HepG2 (cell line): ENCODE data around the gene SEM1. TPM values are rescaled to one million over a fixed set of nuclear protein-coding genes. Genes with fewer than 3 reads are reported as not detected.

ENCODE experiments used
- ELF1 ChIP-seq: sonication (generic); formaldehyde crosslinking; IDR thresholded peaks from 2 replicates; pipeline ENCODE4 v1.4.0; 2020; ENCODE audit warnings: missing genetic modification reagents
- SP4 ChIP-seq: sonication (generic); formaldehyde crosslinking; IDR thresholded peaks from 2 replicates; pipeline ENCODE4 v1.8.1; 2023; ENCODE audit warnings: mild to moderate bottlenecking, missing genetic modification reagents
- SP5 ChIP-seq: IDR thresholded peaks from 2 replicates; pipeline ENCODE4 v1.6.1; 2016; ENCODE audit warnings: low read depth, borderline replicate concordance
- SRF ChIP-seq: IDR thresholded peaks from 2 replicates; pipeline ENCODE4 v1.6.1; 2011; ENCODE audit warnings: mild to moderate bottlenecking, low read depth, low read length, moderate library complexity
- TSC22D2 ChIP-seq: sonication (generic); formaldehyde crosslinking; IDR thresholded peaks from 2 replicates; pipeline ENCODE4 v1.5.1; 2020; ENCODE audit warnings: missing genetic modification reagents, mild to moderate bottlenecking, borderline replicate concordance
- ZC3H4 ChIP-seq: sonication (generic); formaldehyde crosslinking; IDR thresholded peaks from 2 replicates; pipeline ENCODE4 v1.4.0; 2020; ENCODE audit warnings: missing genetic modification reagents, borderline replicate concordance
- ZNF430 ChIP-seq: sonication (generic); formaldehyde crosslinking; IDR thresholded peaks from 2 replicates; pipeline ENCODE4 v1.9.0; 2021; ENCODE audit warnings: mild to moderate bottlenecking, missing genetic modification reagents
- ZNF780A ChIP-seq: sonication (generic); formaldehyde crosslinking; IDR thresholded peaks from 2 replicates; pipeline ENCODE4 v1.8.0; 2022; ENCODE audit warnings: mild to moderate bottlenecking, missing genetic modification reagents, moderate library complexity
- polyA plus RNA-seq, 8 experiments: library from polyadenylated mRNA; depleted of rRNA in 3 of 8; stranded (reverse) in 7 of 8; unstranded in 1 of 8; fragments of >200 nt; fragmentation: Illumina TruSeq in 4 of 8; extraction: Trizol in 4 of 8; gene quantifications; 2 replicates each; pipeline versions ENCODE4 v1.2.1 to v1.2.3, GENCODE V29; 2011 to 2016; ENCODE audit warnings: low read depth in 4 of 8, missing spikeins in 1 of 8, mixed read lengths in 1 of 8; ENCODE audit not compliant: insufficient read depth in 1 of 8
- total RNA-seq, 5 experiments: library from RNA; depleted of rRNA; stranded (reverse); fragments of >200 nt; fragmentation: Illumina TruSeq; extraction: Trizol; gene quantifications; 2 replicates each; pipeline ENCODE4 v1.2.3, GENCODE V29; 2016; ENCODE audit warnings: low read depth in 1 of 5
- TF ChIP-seq, protein P1 (sequence below): sonication (generic); formaldehyde crosslinking; IDR thresholded peaks from 2 replicates; pipeline ENCODE4 v1.9.0; 2021; ENCODE audit warnings: missing genetic modification reagents, borderline replicate concordance
- TF ChIP-seq, protein P2 (sequence below): sonication (generic); formaldehyde crosslinking; IDR thresholded peaks from 2 replicates; pipeline ENCODE4 v1.5.0; 2020; ENCODE audit warnings: mild to moderate bottlenecking, missing genetic modification reagents
- TF ChIP-seq, protein P3 (sequence below): sonication (generic); formaldehyde crosslinking; IDR thresholded peaks from 2 replicates; pipeline ENCODE4 v1.5.0; 2020; ENCODE audit warnings: mild to moderate bottlenecking, missing genetic modification reagents, borderline replicate concordance
- TF ChIP-seq, protein P4 (sequence below): sonication (generic); formaldehyde crosslinking; IDR thresholded peaks from 2 replicates; pipeline ENCODE4 v1.5.1; 2020; ENCODE audit warnings: missing genetic modification reagents, mild to moderate bottlenecking, borderline replicate concordance
- TF ChIP-seq, protein P5 (sequence below): sonication (generic); formaldehyde crosslinking; IDR thresholded peaks from 2 replicates; pipeline ENCODE4 v1.4.0; 2020; ENCODE audit warnings: missing genetic modification reagents, mild to moderate bottlenecking, borderline replicate concordance

The SEM1 gene
- total and polyA plus RNA-seq, 2 of the 13 experiments (the other 11 are each of a cell fraction or from before 2014, with no cell fraction given) = 40.7 to 174 TPM

DNA sequence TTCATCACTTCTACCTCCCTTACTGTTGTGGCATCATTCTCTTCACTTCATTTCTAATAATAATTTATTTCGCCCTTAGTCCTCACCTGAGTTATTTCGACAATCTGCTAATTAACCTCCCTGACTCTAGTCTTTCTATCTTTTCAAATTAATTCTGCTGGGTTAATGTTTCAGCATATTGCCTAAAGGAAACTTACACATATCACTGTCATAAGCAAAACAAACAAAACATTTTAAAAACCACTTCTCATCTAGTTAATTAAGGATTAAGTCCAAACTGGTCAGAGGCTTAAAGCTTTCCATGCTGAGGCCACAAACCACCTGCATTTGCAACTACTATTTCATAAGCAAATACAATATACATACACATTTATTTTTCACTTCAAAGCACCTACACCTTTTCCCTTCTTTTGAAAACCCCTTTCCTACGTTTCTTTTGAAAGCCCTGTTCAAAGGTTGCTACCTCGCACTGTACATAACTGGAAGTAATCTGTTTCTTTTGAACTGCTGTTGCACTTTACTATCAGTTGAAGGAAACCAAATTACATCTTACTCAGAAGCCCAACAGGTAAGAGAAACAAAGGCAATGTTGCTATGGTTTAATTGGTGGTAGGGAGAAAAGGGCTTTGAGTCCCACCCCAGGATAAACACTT, 10.3 kb downstream of the SEM1 start (continued):
- TF ChIP-seq TSC22D2 (CRISPR knock-in tag) (no peak), ZC3H4 (CRISPR knock-in tag) (no peak), ZNF430 (no peak), SRF (no peak), SP5 (CRISPR knock-in tag) (no peak), ZNF780A (CRISPR knock-in tag) (no peak), ELF1 (CRISPR knock-in tag) (no peak), SP4 (no peak)
- TF ChIP-seq, protein P1, sequence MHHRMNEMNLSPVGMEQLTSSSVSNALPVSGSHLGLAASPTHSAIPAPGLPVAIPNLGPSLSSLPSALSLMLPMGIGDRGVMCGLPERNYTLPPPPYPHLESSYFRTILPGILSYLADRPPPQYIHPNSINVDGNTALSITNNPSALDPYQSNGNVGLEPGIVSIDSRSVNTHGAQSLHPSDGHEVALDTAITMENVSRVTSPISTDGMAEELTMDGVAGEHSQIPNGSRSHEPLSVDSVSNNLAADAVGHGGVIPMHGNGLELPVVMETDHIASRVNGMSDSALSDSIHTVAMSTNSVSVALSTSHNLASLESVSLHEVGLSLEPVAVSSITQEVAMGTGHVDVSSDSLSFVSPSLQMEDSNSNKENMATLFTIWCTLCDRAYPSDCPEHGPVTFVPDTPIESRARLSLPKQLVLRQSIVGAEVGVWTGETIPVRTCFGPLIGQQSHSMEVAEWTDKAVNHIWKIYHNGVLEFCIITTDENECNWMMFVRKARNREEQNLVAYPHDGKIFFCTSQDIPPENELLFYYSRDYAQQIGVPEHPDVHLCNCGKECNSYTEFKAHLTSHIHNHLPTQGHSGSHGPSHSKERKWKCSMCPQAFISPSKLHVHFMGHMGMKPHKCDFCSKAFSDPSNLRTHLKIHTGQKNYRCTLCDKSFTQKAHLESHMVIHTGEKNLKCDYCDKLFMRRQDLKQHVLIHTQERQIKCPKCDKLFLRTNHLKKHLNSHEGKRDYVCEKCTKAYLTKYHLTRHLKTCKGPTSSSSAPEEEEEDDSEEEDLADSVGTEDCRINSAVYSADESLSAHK (CRISPR knock-in tag) = no peak
- TF ChIP-seq, protein P2, sequence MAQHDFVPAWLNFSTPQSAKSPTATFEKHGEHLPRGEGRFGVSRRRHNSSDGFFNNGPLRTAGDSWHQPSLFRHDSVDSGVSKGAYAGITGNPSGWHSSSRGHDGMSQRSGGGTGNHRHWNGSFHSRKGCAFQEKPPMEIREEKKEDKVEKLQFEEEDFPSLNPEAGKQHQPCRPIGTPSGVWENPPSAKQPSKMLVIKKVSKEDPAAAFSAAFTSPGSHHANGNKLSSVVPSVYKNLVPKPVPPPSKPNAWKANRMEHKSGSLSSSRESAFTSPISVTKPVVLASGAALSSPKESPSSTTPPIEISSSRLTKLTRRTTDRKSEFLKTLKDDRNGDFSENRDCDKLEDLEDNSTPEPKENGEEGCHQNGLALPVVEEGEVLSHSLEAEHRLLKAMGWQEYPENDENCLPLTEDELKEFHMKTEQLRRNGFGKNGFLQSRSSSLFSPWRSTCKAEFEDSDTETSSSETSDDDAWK (CRISPR knock-in tag) = no peak
- TF ChIP-seq, protein P3, sequence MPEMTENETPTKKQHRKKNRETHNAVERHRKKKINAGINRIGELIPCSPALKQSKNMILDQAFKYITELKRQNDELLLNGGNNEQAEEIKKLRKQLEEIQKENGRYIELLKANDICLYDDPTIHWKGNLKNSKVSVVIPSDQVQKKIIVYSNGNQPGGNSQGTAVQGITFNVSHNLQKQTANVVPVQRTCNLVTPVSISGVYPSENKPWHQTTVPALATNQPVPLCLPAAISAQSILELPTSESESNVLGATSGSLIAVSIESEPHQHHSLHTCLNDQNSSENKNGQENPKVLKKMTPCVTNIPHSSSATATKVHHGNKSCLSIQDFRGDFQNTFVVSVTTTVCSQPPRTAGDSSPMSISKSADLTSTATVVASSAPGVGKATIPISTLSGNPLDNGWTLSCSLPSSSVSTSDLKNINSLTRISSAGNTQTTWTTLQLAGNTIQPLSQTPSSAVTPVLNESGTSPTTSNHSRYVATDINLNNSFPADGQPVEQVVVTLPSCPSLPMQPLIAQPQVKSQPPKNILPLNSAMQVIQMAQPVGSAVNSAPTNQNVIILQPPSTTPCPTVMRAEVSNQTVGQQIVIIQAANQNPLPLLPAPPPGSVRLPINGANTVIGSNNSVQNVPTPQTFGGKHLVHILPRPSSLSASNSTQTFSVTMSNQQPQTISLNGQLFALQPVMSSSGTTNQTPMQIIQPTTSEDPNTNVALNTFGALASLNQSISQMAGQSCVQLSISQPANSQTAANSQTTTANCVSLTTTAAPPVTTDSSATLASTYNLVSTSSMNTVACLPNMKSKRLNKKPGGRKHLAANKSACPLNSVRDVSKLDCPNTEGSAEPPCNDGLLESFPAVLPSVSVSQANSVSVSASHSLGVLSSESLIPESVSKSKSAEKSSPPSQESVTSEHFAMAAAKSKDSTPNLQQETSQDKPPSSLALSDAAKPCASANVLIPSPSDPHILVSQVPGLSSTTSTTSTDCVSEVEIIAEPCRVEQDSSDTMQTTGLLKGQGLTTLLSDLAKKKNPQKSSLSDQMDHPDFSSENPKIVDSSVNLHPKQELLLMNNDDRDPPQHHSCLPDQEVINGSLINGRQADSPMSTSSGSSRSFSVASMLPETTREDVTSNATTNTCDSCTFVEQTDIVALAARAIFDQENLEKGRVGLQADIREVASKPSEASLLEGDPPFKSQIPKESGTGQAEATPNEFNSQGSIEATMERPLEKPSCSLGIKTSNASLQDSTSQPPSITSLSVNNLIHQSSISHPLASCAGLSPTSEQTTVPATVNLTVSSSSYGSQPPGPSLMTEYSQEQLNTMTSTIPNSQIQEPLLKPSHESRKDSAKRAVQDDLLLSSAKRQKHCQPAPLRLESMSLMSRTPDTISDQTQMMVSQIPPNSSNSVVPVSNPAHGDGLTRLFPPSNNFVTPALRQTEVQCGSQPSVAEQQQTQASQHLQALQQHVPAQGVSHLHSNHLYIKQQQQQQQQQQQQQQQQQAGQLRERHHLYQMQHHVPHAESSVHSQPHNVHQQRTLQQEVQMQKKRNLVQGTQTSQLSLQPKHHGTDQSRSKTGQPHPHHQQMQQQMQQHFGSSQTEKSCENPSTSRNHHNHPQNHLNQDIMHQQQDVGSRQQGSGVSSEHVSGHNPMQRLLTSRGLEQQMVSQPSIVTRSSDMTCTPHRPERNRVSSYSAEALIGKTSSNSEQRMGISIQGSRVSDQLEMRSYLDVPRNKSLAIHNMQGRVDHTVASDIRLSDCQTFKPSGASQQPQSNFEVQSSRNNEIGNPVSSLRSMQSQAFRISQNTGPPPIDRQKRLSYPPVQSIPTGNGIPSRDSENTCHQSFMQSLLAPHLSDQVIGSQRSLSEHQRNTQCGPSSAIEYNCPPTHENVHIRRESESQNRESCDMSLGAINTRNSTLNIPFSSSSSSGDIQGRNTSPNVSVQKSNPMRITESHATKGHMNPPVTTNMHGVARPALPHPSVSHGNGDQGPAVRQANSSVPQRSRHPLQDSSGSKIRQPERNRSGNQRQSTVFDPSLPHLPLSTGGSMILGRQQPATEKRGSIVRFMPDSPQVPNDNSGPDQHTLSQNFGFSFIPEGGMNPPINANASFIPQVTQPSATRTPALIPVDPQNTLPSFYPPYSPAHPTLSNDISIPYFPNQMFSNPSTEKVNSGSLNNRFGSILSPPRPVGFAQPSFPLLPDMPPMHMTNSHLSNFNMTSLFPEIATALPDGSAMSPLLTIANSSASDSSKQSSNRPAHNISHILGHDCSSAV (CRISPR knock-in tag) = no peak
- TF ChIP-seq, protein P4, sequence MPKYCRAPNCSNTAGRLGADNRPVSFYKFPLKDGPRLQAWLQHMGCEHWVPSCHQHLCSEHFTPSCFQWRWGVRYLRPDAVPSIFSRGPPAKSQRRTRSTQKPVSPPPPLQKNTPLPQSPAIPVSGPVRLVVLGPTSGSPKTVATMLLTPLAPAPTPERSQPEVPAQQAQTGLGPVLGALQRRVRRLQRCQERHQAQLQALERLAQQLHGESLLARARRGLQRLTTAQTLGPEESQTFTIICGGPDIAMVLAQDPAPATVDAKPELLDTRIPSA (CRISPR knock-in tag) = no peak
- TF ChIP-seq, protein P5, sequence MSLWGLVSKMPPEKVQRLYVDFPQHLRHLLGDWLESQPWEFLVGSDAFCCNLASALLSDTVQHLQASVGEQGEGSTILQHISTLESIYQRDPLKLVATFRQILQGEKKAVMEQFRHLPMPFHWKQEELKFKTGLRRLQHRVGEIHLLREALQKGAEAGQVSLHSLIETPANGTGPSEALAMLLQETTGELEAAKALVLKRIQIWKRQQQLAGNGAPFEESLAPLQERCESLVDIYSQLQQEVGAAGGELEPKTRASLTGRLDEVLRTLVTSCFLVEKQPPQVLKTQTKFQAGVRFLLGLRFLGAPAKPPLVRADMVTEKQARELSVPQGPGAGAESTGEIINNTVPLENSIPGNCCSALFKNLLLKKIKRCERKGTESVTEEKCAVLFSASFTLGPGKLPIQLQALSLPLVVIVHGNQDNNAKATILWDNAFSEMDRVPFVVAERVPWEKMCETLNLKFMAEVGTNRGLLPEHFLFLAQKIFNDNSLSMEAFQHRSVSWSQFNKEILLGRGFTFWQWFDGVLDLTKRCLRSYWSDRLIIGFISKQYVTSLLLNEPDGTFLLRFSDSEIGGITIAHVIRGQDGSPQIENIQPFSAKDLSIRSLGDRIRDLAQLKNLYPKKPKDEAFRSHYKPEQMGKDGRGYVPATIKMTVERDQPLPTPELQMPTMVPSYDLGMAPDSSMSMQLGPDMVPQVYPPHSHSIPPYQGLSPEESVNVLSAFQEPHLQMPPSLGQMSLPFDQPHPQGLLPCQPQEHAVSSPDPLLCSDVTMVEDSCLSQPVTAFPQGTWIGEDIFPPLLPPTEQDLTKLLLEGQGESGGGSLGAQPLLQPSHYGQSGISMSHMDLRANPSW (CRISPR knock-in tag) = no peak
